Skeletal muscle tissue (tissue), 4 donors: ENCODE results near the gene SGTB. TPM values are rescaled to one million over a fixed set of nuclear protein-coding genes. Genes with fewer than 3 reads are reported as not detected.

Experiments
- H3K27ac ChIP-seq: one replicate; pipeline ENCODE4 v1.7.0; 2013; ENCODE audit warnings: mild to moderate bottlenecking, low read depth, low read length, inconsistent platforms
- H3K27me3 ChIP-seq, 3 donors: one replicate each; pipeline ENCODE4 v1.7.0; 2013; ENCODE audit warnings: low read length in 3 of 3; ENCODE audit not compliant: control insufficient read depth in 3 of 3, insufficient read depth in 3 of 3
- H3K36me3 ChIP-seq, 3 donors: one replicate each; pipeline ENCODE4 v1.7.0; 2013; ENCODE audit warnings: low read length in 3 of 3; ENCODE audit not compliant: control insufficient read depth in 3 of 3, insufficient read depth in 3 of 3
- H3K4me1 ChIP-seq, 3 donors: one replicate each; pipeline ENCODE4 v1.7.0; 2013; ENCODE audit warnings: low read length in 3 of 3, mild to moderate bottlenecking in 3 of 3; ENCODE audit not compliant: control insufficient read depth in 3 of 3, insufficient read depth in 3 of 3
- H3K4me3 ChIP-seq, 3 donors: one replicate each; pipeline ENCODE4 v1.7.0; 2013; ENCODE audit warnings: low read length in 3 of 3
- H3K9ac ChIP-seq, 3 donors: one replicate each; pipeline ENCODE4 v1.7.0; 2013; ENCODE audit warnings: low read length in 3 of 3, mild to moderate bottlenecking in 3 of 3, moderate library complexity in 2 of 3, low read depth in 1 of 3
- H3K9me3 ChIP-seq, 3 donors: one replicate each; pipeline ENCODE4 v1.7.0; 2013; ENCODE audit warnings: low read length in 3 of 3; ENCODE audit not compliant: control insufficient read depth in 3 of 3
- total RNA-seq: library from RNA; depleted of rRNA; stranded (reverse); fragments of >200 nt; gene quantifications from one replicate; pipeline ENCODE4 v1.2.3, GENCODE V29; 2014
- donor health status: Osteomylitis.

The SGTB gene, protein sequence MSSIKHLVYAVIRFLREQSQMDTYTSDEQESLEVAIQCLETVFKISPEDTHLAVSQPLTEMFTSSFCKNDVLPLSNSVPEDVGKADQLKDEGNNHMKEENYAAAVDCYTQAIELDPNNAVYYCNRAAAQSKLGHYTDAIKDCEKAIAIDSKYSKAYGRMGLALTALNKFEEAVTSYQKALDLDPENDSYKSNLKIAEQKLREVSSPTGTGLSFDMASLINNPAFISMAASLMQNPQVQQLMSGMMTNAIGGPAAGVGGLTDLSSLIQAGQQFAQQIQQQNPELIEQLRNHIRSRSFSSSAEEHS
- 4.2 TPM for total RNA-seq

DNA sequence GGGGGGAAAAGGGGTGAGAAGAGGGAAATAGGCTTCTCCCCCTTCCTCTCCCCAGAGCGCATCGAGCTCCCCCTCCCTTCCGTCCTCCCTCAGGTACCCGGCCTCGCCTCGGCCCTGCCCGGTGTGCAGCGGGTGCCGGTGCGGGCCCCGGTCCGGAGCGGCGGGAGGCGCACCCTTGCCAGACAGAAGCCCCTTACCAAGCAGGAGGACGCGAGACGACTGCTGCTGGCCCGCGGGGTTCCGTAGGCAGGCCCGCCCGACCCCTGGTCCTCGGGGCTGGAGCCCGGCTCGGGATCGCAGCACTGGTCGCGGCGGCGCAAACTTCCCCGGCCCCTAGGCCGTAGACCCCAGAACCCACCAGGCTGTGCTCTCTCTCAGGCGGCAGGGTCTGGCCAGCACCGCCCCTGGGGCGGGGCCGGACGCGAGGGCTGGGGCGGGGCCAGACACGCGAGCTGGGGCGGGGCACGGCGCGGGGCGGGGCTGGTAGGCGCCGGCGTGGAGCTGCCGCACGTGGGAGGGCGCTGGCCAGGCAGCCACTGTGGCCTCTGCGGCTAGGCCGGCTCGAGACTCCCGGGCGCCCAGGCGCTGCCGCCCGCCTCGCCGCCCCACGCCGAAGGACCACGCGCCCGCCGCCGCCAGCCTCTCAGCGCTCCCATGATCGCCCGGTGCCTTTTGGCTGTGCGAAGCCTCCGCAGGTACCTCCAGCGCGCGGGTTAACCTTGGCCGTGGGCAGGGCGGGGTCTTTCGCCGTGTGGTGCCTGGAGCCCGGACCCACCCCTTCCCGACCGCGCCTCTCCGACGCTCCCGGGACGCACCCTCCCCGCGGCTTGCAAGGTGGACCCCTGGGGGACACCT is at the start of gene SGTB, which contains the start of gene NLN:
TSS of gene SGTB (minus strand) at position 390 of the 855 bp plus-strand sequence. CDS start 1,302 bp downstream, outside the sequence.
TSS of gene NLN (plus strand) at position 486 of the 855 bp plus-strand sequence. CDS start at position 655, 169 bp downstream.
- H3K36me3 ChIP-seq = no peaks in the 10 kb centered on the region
- no peaks in the 10 kb centered on the region for H3K9me3 ChIP-seq
- peak within 1 kb of the TSS; percentile 56 for H3K27ac ChIP-seq
- no peaks in the 10 kb centered on the region for H3K27me3 ChIP-seq
- H3K4me3 ChIP-seq = peak within 1 kb of the TSS; percentile 81 to 96 (median 84)
- H3K4me1 ChIP-seq = peaks cover 10 to 29% (median 20%) of the 10 kb centered on the region in 3 donors
- H3K9ac ChIP-seq = peak within 1 kb of the TSS; percentile 80 to 88 (median 85)

DNA sequence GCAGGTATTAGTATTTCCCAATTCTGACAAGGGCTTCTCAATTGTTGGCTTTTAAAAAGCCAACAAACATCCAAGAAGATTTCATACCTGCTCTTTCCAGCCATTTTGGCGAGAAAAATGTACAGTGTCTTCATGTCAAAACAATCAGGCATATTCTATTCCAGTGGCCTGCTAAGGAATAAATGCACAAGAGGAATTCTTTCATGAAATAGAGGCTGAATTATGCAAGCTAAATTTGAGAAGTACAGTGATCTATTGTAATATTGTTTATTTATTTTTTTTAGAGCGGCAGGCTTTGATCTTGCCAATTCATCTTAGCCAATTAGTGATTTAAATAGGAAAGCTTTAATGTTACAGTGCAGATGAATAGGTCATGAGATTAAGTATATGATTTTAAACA is 49.4 kb upstream of the SGTB start:
- Histone ChIP-seq H3K9ac (no peak overlapping the region), H3K4me3 (no peak overlapping the region), H3K4me1 (peaks cover 14 to 17% (median 15%) of the 10 kb centered on the region in 3 donors), H3K36me3 (no peaks in the 10 kb centered on the region), H3K27me3 (no peaks in the 10 kb centered on the region), H3K9me3 (no peaks in the 10 kb centered on the region), H3K27ac (no peak overlapping the region)

DNA sequence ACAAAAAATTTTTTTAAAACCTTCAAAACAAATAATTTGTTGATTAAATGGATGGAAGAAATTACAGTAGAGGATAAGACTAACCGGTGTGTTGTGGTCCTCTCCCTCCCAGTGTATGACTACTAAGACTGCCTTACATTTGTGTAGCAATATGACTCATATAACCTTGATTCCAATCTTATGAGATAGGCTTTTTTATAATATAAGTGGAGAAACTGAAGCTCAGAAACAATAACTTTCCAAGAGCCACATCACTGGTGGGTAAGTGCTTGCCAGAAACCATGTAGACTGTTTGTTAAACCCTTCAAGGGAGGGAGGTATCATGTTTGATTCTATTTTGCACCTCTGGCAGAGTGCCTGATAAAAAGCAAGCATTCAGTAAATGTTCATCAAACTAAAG is 47.6 kb upstream of the SGTB start:
- Histone ChIP-seq H3K27me3 (no peaks in the 10 kb centered on the region), H3K9ac (no peak overlapping the region), H3K9me3 (no peaks in the 10 kb centered on the region), H3K27ac (no peak overlapping the region), H3K4me1 (peaks cover 2 to 6% (median 4%) of the 10 kb centered on the region in 3 donors), H3K36me3 (no peaks in the 10 kb centered on the region), H3K4me3 (no peak overlapping the region)

DNA sequence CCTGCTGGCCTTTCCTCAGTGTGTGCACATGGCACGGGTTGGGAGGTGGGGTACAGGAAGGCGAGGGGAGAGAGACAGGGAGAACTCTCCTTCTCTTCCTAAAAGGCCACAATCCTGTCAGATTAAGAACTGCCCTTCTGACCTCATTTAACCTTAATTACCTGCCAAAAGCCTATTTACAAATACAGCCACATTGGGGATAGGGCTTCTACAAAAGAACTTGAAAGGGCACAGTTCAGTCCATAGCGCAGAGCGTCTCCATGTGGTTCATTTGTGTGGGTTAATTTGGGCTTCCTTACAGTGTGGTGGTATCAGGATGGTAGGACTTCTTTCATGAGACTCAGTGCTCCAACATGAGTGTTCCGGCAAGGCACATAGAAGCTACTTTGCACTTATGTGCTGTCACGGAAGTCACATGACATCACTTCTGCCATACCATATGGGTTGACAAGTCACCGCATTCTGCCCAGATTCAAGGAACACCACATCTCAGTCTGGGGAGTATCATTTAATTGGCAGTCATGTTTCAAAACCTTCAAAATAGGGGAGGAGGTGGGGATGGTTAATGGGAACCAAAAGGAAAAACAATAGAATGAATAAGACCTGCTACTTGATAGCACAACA is 46.9 kb upstream of the SGTB start:
- Histone ChIP-seq H3K36me3 (no peaks in the 10 kb centered on the region), H3K27me3 (no peaks in the 10 kb centered on the region), H3K27ac (no peak overlapping the region), H3K9me3 (no peaks in the 10 kb centered on the region), H3K4me3 (no peak overlapping the region), H3K4me1 (peaks cover 0 to 6% (median 2%) of the 10 kb centered on the region in 3 donors), H3K9ac (no peak overlapping the region)

DNA sequence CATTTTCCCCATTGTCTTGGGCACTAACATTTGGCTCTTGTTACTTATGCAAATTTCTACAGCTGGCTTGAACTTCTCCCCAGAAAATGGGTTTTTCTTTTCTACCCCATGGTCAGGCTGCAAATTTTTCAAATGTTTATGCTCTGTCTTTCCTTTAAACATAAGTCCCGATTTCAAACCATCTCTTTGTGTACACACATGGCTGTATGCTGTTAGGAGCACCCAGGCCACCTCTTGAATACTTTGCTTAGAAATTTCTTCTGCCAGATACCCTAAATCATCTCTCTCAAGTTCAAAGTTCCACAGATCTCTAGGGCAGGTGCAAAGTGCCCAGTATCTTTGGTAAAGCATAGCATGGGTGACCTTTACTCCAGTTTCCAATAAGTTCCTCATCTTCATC is 45.7 kb upstream of the SGTB start:
- Histone ChIP-seq H3K9ac (no peak overlapping the region), H3K4me1 (peaks cover 0 to 6% (median 2%) of the 10 kb centered on the region in 3 donors), H3K36me3 (no peaks in the 10 kb centered on the region), H3K9me3 (no peaks in the 10 kb centered on the region), H3K27ac (no peak overlapping the region), H3K27me3 (no peaks in the 10 kb centered on the region), H3K4me3 (no peak overlapping the region)

DNA sequence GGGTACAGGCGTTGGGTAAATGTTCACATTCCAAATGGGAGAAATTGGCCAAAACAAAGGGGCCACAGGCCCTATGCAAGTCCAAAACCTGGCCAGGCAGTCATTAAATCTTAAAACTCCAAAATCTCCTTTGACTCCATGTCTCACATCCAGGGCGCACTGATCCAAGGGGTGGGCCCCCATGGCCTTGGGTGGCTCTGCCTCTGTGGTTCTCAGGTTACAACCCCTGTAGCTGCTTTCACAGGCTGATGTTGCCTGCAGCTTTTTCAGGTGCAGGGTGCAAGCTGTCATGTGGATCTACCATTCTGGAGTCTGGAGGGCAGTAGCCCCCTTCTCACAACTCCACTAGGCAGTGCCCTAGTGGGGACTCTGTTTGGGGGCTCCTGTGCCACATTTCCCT is 44.9 kb upstream of the SGTB start:
- no peaks in the 10 kb centered on the region for H3K9me3 ChIP-seq
- peaks cover 0 to 6% (median 2%) of the 10 kb centered on the region in 3 donors for H3K4me1 ChIP-seq
- H3K9ac ChIP-seq = no peak overlapping the region
- no peaks in the 10 kb centered on the region for H3K27me3 ChIP-seq
- H3K27ac ChIP-seq = no peak overlapping the region
- H3K36me3 ChIP-seq = no peaks in the 10 kb centered on the region
- H3K4me3 ChIP-seq = no peak overlapping the region

DNA sequence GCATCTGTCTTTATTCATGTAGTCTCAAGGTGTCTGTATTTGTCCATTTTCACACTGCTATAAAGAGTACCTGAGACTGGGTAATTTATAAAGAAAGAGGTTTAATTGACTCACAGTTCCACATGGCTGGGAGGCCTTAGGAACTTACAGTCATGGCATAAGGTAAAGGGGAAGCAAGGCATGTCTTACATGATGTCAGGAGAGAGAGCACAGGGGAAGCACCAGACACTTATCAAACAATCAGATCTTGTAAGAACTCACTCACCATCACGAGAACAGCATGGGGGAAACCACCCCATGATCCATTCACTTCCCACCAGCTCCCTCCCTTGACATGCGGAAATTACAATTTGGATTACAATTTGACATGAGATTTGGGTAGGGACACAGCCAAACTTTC is 44.3 kb upstream of the SGTB start:
- no peak overlapping the region for H3K4me3 ChIP-seq
- no peak overlapping the region for H3K27ac ChIP-seq
- H3K9ac ChIP-seq = no peak overlapping the region
- no peaks in the 10 kb centered on the region for H3K36me3 ChIP-seq
- H3K27me3 ChIP-seq = no peaks in the 10 kb centered on the region
- H3K4me1 ChIP-seq = peaks cover 0 to 6% (median 2%) of the 10 kb centered on the region in 3 donors
- no peaks in the 10 kb centered on the region for H3K9me3 ChIP-seq

DNA sequence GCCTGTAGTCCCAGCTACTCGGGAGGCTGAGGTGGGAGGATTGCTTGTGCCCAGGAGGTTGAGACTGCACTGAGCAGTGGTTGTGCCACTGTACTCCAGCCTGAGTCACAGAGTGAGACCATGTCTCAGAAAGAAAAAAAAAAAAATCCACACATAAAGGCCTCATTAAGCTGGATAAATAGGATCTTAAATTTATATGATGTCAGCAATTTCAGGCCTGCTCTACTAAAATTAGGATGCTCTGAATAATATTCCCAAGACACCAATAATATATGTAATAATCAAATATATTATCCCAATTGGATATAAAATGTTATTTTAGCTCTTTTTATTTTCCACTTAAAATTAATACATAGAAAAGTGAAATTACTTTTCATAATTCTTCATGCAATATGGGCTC is 43.7 kb upstream of the SGTB start:
- H3K36me3 ChIP-seq = peaks cover 0 to under 1% (median 0%) of the 10 kb centered on the region in 3 donors
- H3K9ac ChIP-seq = no peak overlapping the region
- peaks cover 0 to 6% (median 2%) of the 10 kb centered on the region in 3 donors for H3K4me1 ChIP-seq
- H3K27ac ChIP-seq = no peak overlapping the region
- no peak overlapping the region for H3K4me3 ChIP-seq
- no peaks in the 10 kb centered on the region for H3K9me3 ChIP-seq
- no peaks in the 10 kb centered on the region for H3K27me3 ChIP-seq

DNA sequence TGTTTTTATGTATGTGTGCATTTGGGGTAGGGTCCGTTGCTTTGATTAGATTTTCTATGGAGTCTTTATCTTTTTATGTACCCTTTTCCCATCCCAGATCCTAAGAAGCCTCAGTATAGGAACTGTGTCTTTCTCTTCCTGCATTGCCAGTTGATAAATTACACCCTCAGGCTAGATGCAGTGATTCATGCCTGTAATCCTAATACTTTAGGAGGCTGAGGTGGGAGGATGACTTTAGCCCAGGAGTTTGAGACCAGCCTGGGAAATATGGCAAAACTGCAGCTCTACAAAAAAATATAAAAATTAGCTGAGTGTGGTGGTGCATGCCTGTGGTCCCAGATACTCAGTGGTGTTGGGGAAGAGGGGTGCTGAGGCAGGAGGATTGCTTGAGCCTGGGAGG is 40.3 kb upstream of the SGTB start:
- H3K9me3 ChIP-seq = no peaks in the 10 kb centered on the region
- no peaks in the 10 kb centered on the region for H3K27me3 ChIP-seq
- H3K4me1 ChIP-seq = no peaks in the 10 kb centered on the region
- H3K4me3 ChIP-seq = no peak overlapping the region
- peaks cover 0 to 15% (median 15%) of the 10 kb centered on the region in 3 donors for H3K36me3 ChIP-seq
- no peak overlapping the region for H3K9ac ChIP-seq
- H3K27ac ChIP-seq = no peak overlapping the region
